22Rv1 (cell line): ENCODE data around the gene MTMR2.

Source experiments
- ZFX ChIP-seq: fragments of 450-650 bp; IDR thresholded peaks from 2 replicates; pipeline ENCODE4 v1.6.1; 2017; ENCODE audit warnings: antibody characterized with exemption, borderline replicate concordance
- TF ChIP-seq, protein P1 (sequence below): fragments of 450-650 bp; IDR thresholded peaks from 2 replicates; pipeline ENCODE4 v1.5.1; 2017; ENCODE audit warnings: mild to moderate bottlenecking

DNA sequence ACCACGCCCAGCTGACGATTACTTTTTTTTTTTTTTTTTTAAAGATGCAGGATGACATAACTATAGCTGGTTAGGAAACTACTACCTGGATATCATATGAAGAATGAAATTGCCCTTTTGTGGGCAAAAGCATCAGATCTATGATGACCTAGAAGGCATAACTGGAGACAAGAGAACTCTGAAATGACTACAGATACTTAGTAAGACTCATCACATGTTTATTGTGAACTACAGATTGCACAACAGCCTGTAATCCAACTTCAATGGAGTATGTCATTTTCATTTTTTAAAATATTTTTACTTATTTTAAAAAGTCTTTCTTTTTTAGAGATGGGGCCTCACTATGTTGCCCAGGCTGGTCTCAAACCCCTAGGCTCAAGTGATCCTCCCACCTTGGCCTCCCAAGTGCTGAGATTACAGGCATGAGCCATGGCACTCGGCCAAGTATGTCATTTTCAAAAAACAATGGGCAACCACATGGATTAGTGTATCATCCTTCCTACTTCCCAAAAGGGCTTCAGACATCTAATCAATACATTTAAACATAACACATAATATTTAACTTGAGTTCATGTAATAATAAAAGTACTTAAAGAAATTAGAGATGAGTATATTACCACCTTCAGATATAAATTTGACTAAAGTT, 3.3 kb downstream of the MTMR2 start:
- TF ChIP-seq, protein P1, sequence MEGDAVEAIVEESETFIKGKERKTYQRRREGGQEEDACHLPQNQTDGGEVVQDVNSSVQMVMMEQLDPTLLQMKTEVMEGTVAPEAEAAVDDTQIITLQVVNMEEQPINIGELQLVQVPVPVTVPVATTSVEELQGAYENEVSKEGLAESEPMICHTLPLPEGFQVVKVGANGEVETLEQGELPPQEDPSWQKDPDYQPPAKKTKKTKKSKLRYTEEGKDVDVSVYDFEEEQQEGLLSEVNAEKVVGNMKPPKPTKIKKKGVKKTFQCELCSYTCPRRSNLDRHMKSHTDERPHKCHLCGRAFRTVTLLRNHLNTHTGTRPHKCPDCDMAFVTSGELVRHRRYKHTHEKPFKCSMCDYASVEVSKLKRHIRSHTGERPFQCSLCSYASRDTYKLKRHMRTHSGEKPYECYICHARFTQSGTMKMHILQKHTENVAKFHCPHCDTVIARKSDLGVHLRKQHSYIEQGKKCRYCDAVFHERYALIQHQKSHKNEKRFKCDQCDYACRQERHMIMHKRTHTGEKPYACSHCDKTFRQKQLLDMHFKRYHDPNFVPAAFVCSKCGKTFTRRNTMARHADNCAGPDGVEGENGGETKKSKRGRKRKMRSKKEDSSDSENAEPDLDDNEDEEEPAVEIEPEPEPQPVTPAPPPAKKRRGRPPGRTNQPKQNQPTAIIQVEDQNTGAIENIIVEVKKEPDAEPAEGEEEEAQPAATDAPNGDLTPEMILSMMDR, result no peak
- TF ChIP-seq ZFX, result no peak
